CD4-positive, alpha-beta T cell treated with Interleukin-4 for 1 hour (primary cell): Measurements from ENCODE around the gene NHLRC4.

Source experiments
- DNase-seq, 2 donors: peaks; one replicate each; pipeline ENCODE4 v3.0.0-alpha.2; 2020 to 2022

NHLRC4 gene

GRCh38 chr16:531494-532125 is 35.2 kb upstream of the NHLRC4 start:
- DNase-seq, result no peak

GRCh38 chr16:533391-534123 is 33.2 kb upstream of the NHLRC4 start:
- DNase-seq, result no peak

GRCh38 chr16:534135-534534 is 32.7 kb upstream of the NHLRC4 start:
- no peak for DNase-seq

GRCh38 chr16:534856-535445 is 31.9 kb upstream of the NHLRC4 start:
- no peak for DNase-seq

- peak in 1 of 2 donors; percentile 17 for DNase-seq
Observed at GRCh38 chr16:535446-536405, 31.1 kb upstream of the NHLRC4 start.

GRCh38 chr16:536746-537145 is 30.1 kb upstream of the NHLRC4 start:
- no peak for DNase-seq

GRCh38 chr16:537415-538335 is 29.1 kb upstream of the NHLRC4 start:
- DNase-seq, result no peak

GRCh38 chr16:539901-540530 is 26.8 kb upstream of the NHLRC4 start:
- no peak for DNase-seq

GRCh38 chr16:540645-541340 is 26.0 kb upstream of the NHLRC4 start:
- DNase-seq, result no peak

GRCh38 chr16:543301-544164 is 23.3 kb upstream of the NHLRC4 start:
- DNase-seq, result no peak

GRCh38 chr16:544517-544916 is 22.3 kb upstream of the NHLRC4 start:
- no peak for DNase-seq

GRCh38 chr16:546909-547770 is 19.7 kb upstream of the NHLRC4 start:
- peak; percentile 54 to 62 for DNase-seq

- no peak for DNase-seq
Observed at GRCh38 chr16:548586-548985, 18.2 kb upstream of the NHLRC4 start.

- no peak for DNase-seq
Observed at GRCh38 chr16:549544-550263, 17.1 kb upstream of the NHLRC4 start.

GRCh38 chr16:551210-551609 is 15.6 kb upstream of the NHLRC4 start:
- no peak for DNase-seq

GRCh38 chr16:552171-552570 is 14.6 kb upstream of the NHLRC4 start:
- no peak for DNase-seq

GRCh38 chr16:553601-554296 is 13.1 kb upstream of the NHLRC4 start:
- no peak for DNase-seq

- DNase-seq, result no peak
Observed at GRCh38 chr16:554297-554621, 12.5 kb upstream of the NHLRC4 start.
